ENCODE data around the gene CPXM2. TPM values are rescaled to one million over a fixed set of nuclear protein-coding genes. Genes with fewer than 3 reads are reported as not detected.

The CPXM2 gene
- total RNA-seq, 1 experiment from 2014 or later: not detected

DNA sequence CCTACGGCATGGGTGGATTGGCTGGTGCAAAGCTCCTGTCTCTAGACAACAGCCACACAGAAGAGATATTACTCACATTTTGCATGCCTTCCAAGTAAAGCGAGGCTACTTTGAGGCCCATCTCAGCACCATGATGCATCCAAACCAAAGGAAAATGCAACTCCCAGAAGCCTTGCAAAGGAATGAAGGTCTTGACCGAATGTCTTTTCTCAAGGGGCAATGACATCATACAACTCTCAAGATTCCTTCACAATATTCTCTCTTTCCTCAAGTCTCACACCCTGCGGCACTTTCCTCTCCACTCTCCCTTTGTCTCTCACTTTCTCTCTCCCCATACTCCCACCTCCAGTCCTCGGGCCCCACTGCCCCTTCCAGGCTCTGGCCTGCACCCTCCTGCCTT lies 44.8 kb upstream of the CPXM2 start:
- ChIA-PET CTCF (no interaction called here), POLR2A (no interaction called here)
- no peak overlapping the region for H3K4me3 Mint-ChIP-seq (ENCODE audit: unreplicated experiment)

DNA sequence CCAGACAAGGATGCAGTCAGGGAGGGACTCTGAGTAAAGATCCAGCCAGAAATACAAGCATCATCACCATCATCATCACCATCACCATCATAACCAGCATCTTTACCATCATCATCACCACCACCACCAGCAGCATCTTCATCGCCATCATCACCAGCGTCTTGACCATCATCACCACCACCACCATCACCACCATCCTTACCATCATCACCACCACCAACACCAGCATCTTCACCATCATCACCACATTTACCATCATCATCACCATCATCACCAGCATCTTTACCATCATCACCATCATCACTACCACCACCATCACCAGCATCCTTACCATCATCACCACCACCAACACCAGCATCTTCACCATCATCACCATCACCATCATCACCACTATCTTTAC lies 44.1 kb upstream of the CPXM2 start:
- TF ChIP-seq, protein P1, sequence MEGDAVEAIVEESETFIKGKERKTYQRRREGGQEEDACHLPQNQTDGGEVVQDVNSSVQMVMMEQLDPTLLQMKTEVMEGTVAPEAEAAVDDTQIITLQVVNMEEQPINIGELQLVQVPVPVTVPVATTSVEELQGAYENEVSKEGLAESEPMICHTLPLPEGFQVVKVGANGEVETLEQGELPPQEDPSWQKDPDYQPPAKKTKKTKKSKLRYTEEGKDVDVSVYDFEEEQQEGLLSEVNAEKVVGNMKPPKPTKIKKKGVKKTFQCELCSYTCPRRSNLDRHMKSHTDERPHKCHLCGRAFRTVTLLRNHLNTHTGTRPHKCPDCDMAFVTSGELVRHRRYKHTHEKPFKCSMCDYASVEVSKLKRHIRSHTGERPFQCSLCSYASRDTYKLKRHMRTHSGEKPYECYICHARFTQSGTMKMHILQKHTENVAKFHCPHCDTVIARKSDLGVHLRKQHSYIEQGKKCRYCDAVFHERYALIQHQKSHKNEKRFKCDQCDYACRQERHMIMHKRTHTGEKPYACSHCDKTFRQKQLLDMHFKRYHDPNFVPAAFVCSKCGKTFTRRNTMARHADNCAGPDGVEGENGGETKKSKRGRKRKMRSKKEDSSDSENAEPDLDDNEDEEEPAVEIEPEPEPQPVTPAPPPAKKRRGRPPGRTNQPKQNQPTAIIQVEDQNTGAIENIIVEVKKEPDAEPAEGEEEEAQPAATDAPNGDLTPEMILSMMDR (IDR thresholded peaks at IDR 0.05; ENCODE audit: insufficient read depth in 1 of 2, low read depth in 1 of 2, low read length in 1 of 2, severe bottlenecking in 1 of 2, unreplicated experiment in 1 of 2): no peak
- no peak overlapping the region for H3K27ac Mint-ChIP-seq (ENCODE audit: unreplicated experiment)
- no peak for DNase-seq
- H3K9me3 Mint-ChIP-seq (ENCODE audit: unreplicated experiment): peaks cover 28% of the 10 kb centered on the region
- Histone ChIP-seq H3K36me3 (ENCODE audit: control insufficient read depth, insufficient read depth, low read length) (no peaks in the 10 kb centered on the region), H3K27me3 (replicated peaks; ENCODE audit: control insufficient read depth, insufficient read depth, low read length) (no peaks in the 10 kb centered on the region), H3K4me3 (ENCODE audit: low read depth, low read length) (no peak overlapping the region), H3K9me3 (no peaks in the 10 kb centered on the region), H3K4me1 (no peaks in the 10 kb centered on the region)
- H3K4me1 Mint-ChIP-seq (ENCODE audit: low read depth, unreplicated experiment): no peaks in the 10 kb centered on the region
- CTCF ChIA-PET: no interaction called here
- peaks cover 4% of the 10 kb centered on the region for H3K27me3 Mint-ChIP-seq (ENCODE audit: insufficient read depth, unreplicated experiment)
- H3K36me3 Mint-ChIP-seq (ENCODE audit: insufficient read depth, unreplicated experiment): no peaks in the 10 kb centered on the region
- BruUV-seq (replicated peaks): no TSS peak
- intact Hi-C loops (cut with micrococcal nuclease; ENCODE audit: unreplicated experiment): no loop called here
- POLR2A ChIA-PET: no interaction called here
- H3K4me3 Mint-ChIP-seq (ENCODE audit: unreplicated experiment): no peak overlapping the region

More for the DNA sequence above, 44.8 kb upstream of the CPXM2 start:
- Mint-ChIP-seq H3K36me3 (ENCODE audit: insufficient read depth, unreplicated experiment) (no peaks in the 10 kb centered on the region), H3K9me3 (ENCODE audit: unreplicated experiment) (peaks cover 27% of the 10 kb centered on the region), H3K27ac (ENCODE audit: unreplicated experiment) (no peak overlapping the region), H3K4me1 (ENCODE audit: low read depth, unreplicated experiment) (no peaks in the 10 kb centered on the region), H3K27me3 (ENCODE audit: insufficient read depth, unreplicated experiment) (peaks cover 4% of the 10 kb centered on the region)
- no peaks in the 10 kb centered on the region for H3K36me3 ChIP-seq (ENCODE audit: control insufficient read depth, insufficient read depth, low read length)
- no peaks in the 10 kb centered on the region for H3K4me1 ChIP-seq
- DNase-seq: no peak
- H3K9me3 ChIP-seq: no peaks in the 10 kb centered on the region
- no TSS peak for BruUV-seq (replicated peaks)
- intact Hi-C loops (cut with micrococcal nuclease; ENCODE audit: unreplicated experiment): no loop called here
- no peak overlapping the region for H3K4me3 ChIP-seq (ENCODE audit: low read depth, low read length)
- TF ChIP-seq, protein P1 (IDR thresholded peaks at IDR 0.05; ENCODE audit: insufficient read depth in 1 of 2, low read depth in 1 of 2, low read length in 1 of 2, severe bottlenecking in 1 of 2, unreplicated experiment in 1 of 2): no peak
- no peaks in the 10 kb centered on the region for H3K27me3 ChIP-seq (replicated peaks; ENCODE audit: control insufficient read depth, insufficient read depth, low read length)

DNA sequence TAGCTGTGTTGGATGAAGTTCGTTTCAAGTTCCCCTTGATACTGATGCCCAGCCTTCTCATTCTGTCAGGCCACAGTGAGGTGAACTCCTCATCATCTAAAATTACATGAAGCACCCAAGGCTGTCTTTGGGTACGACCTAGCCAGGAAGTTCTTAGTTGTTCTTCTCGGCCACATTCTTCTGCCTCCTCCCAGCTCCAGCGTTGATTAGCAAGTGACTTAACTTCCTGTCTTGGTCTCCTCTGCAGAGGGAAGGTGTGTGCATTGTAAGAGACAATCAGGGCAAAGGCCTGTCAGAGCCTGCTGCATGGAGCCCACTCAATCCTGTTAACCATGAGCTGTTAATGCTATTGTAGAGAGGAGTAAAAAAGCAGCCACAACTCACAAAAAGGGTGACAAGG lies 43.2 kb upstream of the CPXM2 start:
- TF ChIP-seq, protein P1 (IDR thresholded peaks at IDR 0.05; ENCODE audit: insufficient read depth in 1 of 2, low read depth in 1 of 2, low read length in 1 of 2, severe bottlenecking in 1 of 2, unreplicated experiment in 1 of 2): no peak
- Mint-ChIP-seq H3K27ac (ENCODE audit: unreplicated experiment) (no peak overlapping the region), H3K27me3 (ENCODE audit: insufficient read depth, unreplicated experiment) (peaks cover 4% of the 10 kb centered on the region), H3K4me1 (ENCODE audit: low read depth, unreplicated experiment) (no peaks in the 10 kb centered on the region), H3K36me3 (ENCODE audit: insufficient read depth, unreplicated experiment) (no peaks in the 10 kb centered on the region), H3K9me3 (ENCODE audit: unreplicated experiment) (peaks cover 28% of the 10 kb centered on the region), H3K4me3 (ENCODE audit: unreplicated experiment) (no peak overlapping the region)
- intact Hi-C loops (cut with micrococcal nuclease; ENCODE audit: unreplicated experiment): no loop called here
- Histone ChIP-seq H3K4me1 (no peaks in the 10 kb centered on the region), H3K36me3 (ENCODE audit: control insufficient read depth, insufficient read depth, low read length) (no peaks in the 10 kb centered on the region), H3K27me3 (replicated peaks; ENCODE audit: control insufficient read depth, insufficient read depth, low read length) (no peaks in the 10 kb centered on the region), H3K9me3 (0 out of 2 replicates have a peak, but pooled peaks cover 3% of the 10 kb centered on the region), H3K4me3 (ENCODE audit: low read depth, low read length) (no peak overlapping the region)
- POLR2A ChIA-PET: no interaction called here
- no peak for DNase-seq
- CTCF ChIA-PET: no interaction called here
- no TSS peak for BruUV-seq (replicated peaks)

Measured in Caco-2 (cell line).